ENCODE results near the gene PCDHA3.
"Not testable (repeated sequence)": the region's sequence is repeated elsewhere in the genome, so short reads cannot be mapped to it uniquely, and the experiment has no call there.

GRCh38 chr5:140829511-140830501 is 28.9 kb downstream of the PCDHA3 start:
- TF ChIP-seq CTCF (conservative IDR thresholded peaks at IDR 0.05 in 1 of 2, IDR thresholded peaks at IDR 0.05 in 1 of 2; ENCODE audit: low read depth in 1 of 2, low read length in 2 of 2); EZH2 (IDR thresholded peaks at IDR 0.05; ENCODE audit: low read length, missing control alignments): not testable (repeated sequence)

Measured in fibroblast of lung (primary cell).